Measurements from ENCODE around the gene EI24. TPM values are rescaled to one million over a fixed set of nuclear protein-coding genes. Genes with fewer than 3 reads are reported as not detected.
A peak's percentile ranks its signal among the peaks of the same experiment; 100 is the strongest.
"Not testable (repeated sequence)": the region's sequence is repeated elsewhere in the genome, so short reads cannot be mapped to it uniquely, and the experiment has no call there.

EI24 gene
- 67.2 to 69.3 TPM (median 67.8 TPM) in 3 replicates for total RNA-seq

DNA sequence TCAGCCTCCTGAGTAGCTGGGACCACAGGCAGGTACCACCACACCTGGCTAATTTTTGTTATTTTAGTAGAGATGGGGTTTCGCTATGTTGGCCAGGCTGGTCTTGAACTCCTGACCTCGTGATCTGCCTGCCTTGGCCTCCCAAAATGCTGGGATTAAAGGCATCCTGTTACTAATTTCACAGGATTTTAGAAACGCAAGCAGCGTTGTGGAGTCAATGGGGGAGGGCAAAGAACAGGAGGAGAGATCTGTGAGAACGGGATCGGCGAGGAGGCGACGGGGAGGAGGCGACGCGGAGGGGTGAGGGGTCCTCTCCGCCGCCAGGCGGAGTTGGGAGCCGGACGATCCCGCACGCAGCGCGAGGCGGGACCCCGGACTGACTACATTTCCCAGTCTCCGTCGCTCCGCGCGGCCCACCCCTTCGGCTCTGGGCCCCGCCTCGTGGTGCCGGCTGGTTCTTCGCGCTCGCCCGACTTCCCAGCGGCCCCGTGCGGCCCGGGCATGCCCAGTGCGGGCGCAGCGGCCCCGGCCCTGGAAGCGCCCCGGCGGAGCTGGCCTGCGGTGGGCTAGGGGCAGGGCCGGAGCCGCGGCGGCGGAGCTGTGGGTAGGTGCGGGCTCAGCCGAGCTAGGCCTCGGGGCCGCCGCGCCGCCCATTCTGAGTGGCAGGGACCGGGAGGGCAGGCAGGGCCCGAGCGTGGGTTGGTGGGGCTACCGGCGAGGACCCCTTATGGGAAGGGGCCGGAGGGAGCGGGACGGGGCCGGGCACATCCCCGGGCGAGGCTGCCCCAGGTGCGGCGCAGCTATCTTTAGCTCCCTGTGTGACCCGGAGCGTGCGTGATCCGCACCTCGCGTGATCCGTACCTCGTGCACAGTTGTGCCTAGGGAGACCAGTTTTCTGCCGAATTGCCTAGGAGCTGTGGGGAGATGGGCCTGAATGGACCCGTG is at the start of gene EI24:
Gene EI24, plus strand, starts transcription at position 508 of the 945 bp plus-strand sequence. CDS start 3,051 bp downstream, outside the sequence.
- peaks cover 5% of the 10 kb centered on the region for H3K9me3 Mint-ChIP-seq
- H3K36me3 Mint-ChIP-seq, result peaks cover 4% of the 10 kb centered on the region
- H3K27ac Mint-ChIP-seq, result peak within 1 kb of the TSS; percentile 89
- H3K27me3 Mint-ChIP-seq (ENCODE audit: low read depth), result no peaks in the 10 kb centered on the region
- TF ChIP-seq, protein P1, sequence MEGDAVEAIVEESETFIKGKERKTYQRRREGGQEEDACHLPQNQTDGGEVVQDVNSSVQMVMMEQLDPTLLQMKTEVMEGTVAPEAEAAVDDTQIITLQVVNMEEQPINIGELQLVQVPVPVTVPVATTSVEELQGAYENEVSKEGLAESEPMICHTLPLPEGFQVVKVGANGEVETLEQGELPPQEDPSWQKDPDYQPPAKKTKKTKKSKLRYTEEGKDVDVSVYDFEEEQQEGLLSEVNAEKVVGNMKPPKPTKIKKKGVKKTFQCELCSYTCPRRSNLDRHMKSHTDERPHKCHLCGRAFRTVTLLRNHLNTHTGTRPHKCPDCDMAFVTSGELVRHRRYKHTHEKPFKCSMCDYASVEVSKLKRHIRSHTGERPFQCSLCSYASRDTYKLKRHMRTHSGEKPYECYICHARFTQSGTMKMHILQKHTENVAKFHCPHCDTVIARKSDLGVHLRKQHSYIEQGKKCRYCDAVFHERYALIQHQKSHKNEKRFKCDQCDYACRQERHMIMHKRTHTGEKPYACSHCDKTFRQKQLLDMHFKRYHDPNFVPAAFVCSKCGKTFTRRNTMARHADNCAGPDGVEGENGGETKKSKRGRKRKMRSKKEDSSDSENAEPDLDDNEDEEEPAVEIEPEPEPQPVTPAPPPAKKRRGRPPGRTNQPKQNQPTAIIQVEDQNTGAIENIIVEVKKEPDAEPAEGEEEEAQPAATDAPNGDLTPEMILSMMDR (IDR thresholded peaks at IDR 0.05; ENCODE audit: unreplicated experiment), result peak; percentile 74
- DNase-seq (ENCODE audit: low spot score in 2 of 2, unreplicated experiment in 2 of 2), result peak; percentile 86 to 91
- H3K4me1 Mint-ChIP-seq, result peaks cover 17% of the 10 kb centered on the region
- peak within 1 kb of the TSS; percentile 84 for H3K4me3 Mint-ChIP-seq

DNA sequence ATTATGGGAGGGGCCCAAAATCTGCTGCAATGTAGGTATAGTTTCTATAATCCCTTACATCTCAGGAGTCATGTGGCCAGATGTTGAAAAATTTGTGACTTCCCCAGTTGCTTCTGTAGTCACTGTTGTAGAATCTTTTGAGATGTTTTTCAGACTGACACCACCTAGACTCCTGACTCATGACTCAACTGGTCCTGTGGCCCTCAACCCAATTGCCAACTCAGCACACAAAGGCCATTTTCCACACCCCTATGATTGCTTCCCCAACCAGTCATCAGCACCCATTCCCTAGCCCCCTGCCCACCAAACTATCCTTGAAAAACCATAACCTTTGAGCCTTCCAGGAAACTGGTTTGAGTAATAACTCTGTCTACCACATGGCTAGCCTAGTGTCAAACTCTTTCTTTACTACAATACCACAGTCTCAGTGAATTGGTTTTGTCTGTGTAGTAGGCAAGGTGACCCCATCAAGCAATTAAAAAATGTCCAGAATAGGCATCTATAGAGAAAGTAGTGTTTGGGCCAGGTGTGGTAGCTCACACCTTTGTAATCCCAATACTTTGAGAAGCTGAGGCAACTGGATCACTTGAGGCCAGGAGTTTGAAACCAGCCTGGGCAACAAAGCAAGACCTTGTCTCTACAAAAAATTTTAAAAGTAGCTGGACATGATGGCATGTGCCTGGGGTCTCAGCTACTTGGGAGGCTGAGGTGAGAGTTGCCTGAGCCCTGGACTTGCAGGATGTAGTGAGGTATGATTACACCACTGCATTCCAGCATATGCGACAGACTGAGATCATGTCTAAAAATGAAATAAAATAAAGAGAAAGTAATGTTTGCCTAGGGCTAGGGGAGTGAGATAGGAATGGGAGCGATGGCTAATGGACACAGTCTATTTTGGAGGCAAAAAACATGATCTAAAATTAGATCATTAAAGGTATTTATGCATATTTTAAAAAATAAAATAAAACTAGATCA is 49.1 kb upstream of the EI24 start:
- no peak overlapping the region for H3K27ac Mint-ChIP-seq
- no peaks in the 10 kb centered on the region for H3K36me3 Mint-ChIP-seq
- DNase-seq (ENCODE audit: low spot score in 2 of 2, unreplicated experiment in 2 of 2), result no peak
- peaks cover 3% of the 10 kb centered on the region for H3K27me3 Mint-ChIP-seq (ENCODE audit: low read depth)
- TF ChIP-seq, protein P1 (IDR thresholded peaks at IDR 0.05; ENCODE audit: unreplicated experiment), result no peak
- peaks cover 15% of the 10 kb centered on the region for H3K4me1 Mint-ChIP-seq
- no peak overlapping the region for H3K4me3 Mint-ChIP-seq
- H3K9me3 Mint-ChIP-seq, result peaks cover 5% of the 10 kb centered on the region

DNA sequence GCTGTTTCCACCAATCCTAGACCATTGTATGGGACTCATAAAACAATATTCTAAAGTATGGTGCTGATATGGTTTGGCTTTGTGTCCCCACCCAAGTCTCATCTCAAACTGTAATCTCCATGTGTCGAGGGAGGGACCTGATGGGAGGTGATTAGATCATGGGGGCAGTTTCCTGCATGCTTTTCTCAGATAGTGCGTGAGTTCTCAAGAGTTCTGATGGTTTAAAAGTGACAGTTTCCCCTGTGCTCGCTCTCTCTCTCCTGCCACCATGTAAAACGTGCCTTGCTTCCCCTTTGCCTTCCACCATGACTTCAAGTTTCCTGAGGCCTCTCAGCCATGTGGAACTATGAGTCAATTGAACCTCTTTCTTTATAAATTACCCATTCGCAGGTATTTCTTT is 44.0 kb upstream of the EI24 start:
- Mint-ChIP-seq H3K9me3 (no peaks in the 10 kb centered on the region), H3K36me3 (no peaks in the 10 kb centered on the region), H3K27me3 (ENCODE audit: low read depth) (no peaks in the 10 kb centered on the region), H3K27ac (no peak overlapping the region), H3K4me3 (no peak overlapping the region), H3K4me1 (no peaks in the 10 kb centered on the region)
- TF ChIP-seq, protein P1 (IDR thresholded peaks at IDR 0.05; ENCODE audit: unreplicated experiment), result no peak
- DNase-seq (ENCODE audit: low spot score in 2 of 2, unreplicated experiment in 2 of 2), result no peak

DNA sequence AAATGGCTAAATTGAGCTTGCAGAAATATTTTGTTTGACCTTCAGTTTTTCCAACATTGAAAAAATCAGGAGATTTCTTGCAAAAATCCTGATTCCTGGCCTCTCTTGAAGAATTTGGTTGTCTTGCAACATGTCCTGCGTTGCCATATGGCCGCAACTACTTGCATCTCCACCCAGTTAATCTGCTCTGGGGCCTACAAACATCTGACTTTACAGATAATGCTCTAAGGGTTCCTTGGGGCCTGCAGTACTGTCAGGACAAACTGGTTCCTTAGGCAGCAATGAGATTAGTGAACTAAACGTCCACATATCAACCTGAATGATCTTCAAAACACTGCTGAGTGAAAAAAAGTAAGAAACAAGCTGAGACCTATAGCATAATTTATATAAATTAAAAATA is 36.6 kb upstream of the EI24 start:
- TF ChIP-seq, protein P1 (IDR thresholded peaks at IDR 0.05; ENCODE audit: unreplicated experiment), result no peak
- peaks cover 18% of the 10 kb centered on the region for H3K4me1 Mint-ChIP-seq
- no peaks in the 10 kb centered on the region for H3K27me3 Mint-ChIP-seq (ENCODE audit: low read depth)
- no peak for DNase-seq (ENCODE audit: low spot score in 2 of 2, unreplicated experiment in 2 of 2)
- no peak overlapping the region for H3K4me3 Mint-ChIP-seq
- peak overlapping the region; percentile 40 for H3K27ac Mint-ChIP-seq
- H3K9me3 Mint-ChIP-seq, result no peaks in the 10 kb centered on the region
- no peaks in the 10 kb centered on the region for H3K36me3 Mint-ChIP-seq

DNA sequence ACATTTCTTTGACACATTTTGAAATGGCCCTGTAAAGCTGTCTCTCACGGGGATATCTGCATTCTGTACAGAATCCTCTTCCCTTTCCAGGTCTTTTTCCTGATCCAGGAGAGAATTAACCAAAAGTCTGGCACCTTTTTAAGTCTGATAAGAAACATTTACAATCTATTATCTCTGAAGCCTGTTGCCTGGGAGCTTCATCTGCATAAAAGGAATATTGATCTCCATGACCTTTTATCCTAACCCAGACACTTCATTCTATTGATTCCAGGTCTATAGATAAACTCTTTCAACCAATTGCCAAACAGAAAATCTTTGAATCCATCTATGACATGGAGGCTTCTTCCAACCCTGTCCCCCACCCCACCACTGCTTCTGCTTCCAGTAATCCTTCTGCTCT is 33.7 kb upstream of the EI24 start:
- TF ChIP-seq, protein P1 (IDR thresholded peaks at IDR 0.05; ENCODE audit: unreplicated experiment), result no peak

DNA sequence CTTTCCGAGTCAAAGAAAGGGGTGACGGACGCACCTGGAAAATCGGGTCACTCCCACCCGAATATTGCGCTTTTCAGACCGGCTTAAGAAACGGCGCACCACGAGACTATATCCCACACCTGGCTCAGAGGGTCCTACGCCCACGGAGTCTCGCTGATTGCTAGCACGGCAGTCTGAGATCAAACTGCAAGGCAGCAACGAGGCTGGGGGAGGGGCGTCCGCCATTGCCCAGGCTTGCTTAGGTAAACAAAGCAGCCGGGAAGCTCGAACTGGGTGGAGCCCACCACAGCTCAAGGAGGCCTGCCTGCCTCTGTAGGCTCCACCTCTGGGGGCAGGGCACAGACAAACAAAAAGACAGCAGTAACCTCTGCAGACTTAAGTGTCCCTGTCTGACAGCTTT is 32.4 kb upstream of the EI24 start:
- not testable (repeated sequence) for H3K27ac Mint-ChIP-seq; DNase-seq (ENCODE audit: low spot score in 2 of 2, unreplicated experiment in 2 of 2); H3K9me3 Mint-ChIP-seq; H3K4me3 Mint-ChIP-seq; H3K36me3 Mint-ChIP-seq; H3K27me3 Mint-ChIP-seq (ENCODE audit: low read depth)
- H3K4me1 Mint-ChIP-seq, result peaks cover 18% of the 10 kb centered on the region

More for the DNA sequence above, 33.7 kb upstream of the EI24 start:
- H3K9me3 Mint-ChIP-seq, result no peaks in the 10 kb centered on the region
- no peak overlapping the region for H3K27ac Mint-ChIP-seq
- no peaks in the 10 kb centered on the region for H3K36me3 Mint-ChIP-seq
- H3K4me1 Mint-ChIP-seq, result peaks cover 18% of the 10 kb centered on the region
- no peaks in the 10 kb centered on the region for H3K27me3 Mint-ChIP-seq (ENCODE audit: low read depth)
- DNase-seq (ENCODE audit: low spot score in 2 of 2, unreplicated experiment in 2 of 2), result no peak
- H3K4me3 Mint-ChIP-seq, result no peak overlapping the region
